ENCODE data around the gene TMEM132A.

Gene TMEM132A

DNA sequence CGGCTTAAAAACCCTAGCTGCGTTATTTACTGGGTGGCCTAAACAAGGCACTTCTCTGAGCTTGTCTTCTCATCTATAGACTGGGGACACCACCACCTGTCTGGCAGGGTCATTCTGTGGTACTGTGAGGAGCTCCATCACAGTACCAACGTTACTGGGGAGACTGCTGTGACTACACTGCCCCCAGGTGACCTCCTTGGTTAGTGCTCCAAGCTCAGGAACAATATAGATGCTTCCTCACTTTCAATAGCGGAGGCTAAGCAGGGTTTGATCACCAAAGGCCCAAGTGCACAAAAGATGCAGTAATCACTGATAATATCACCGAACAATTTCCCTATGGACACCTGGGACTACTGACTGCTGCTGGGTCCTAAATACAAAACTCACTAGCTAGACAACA is 36.7 kb upstream of the TMEM132A start:
- no peak overlapping the region for H4K12ac ChIP-seq (ENCODE audit: low read depth, low read length)
- no peak overlapping the region for H3K18ac ChIP-seq (ENCODE audit: low read length)
- H4K8ac ChIP-seq (ENCODE audit: low read depth, low read length): no peak overlapping the region
- H3K36me3 ChIP-seq (ENCODE audit: control insufficient read depth in 1 of 2, insufficient read depth in 2 of 2, low read length in 2 of 2): peaks cover 5 to 8% of the 10 kb centered on the region in 2 experiments
- H2AFZ ChIP-seq (ENCODE audit: insufficient read depth, low read length, poor library complexity): no peak overlapping the region
- no peak overlapping the region for H2BK12ac ChIP-seq (ENCODE audit: low read length)
- H3K4ac ChIP-seq (ENCODE audit: low read depth, low read length): no peak overlapping the region
- H3K4me1 ChIP-seq (ENCODE audit: control insufficient read depth in 1 of 2, insufficient read depth in 2 of 2, low read length in 2 of 2): peaks cover 2 to 10% of the 10 kb centered on the region in 2 experiments
- no CpG with 5 or more reads among the region's 5 CpGs for WGBS (ENCODE audit: extremely low coverage, insufficient coverage, insufficient read length)
- H3K4me3 ChIP-seq (ENCODE audit: low read depth, low read length): no peak overlapping the region
- peak; percentile 25 to 47 for DNase-seq
- no peak overlapping the region for H3K4me2 ChIP-seq (ENCODE audit: low read length)
- H3K14ac ChIP-seq (ENCODE audit: low read length): no peak overlapping the region
- no peak overlapping the region for H2BK5ac ChIP-seq (ENCODE audit: low read depth, low read length, poor library complexity)
- H3K9me3 ChIP-seq (ENCODE audit: insufficient read depth, low read depth, low read length): no peaks in the 10 kb centered on the region
- H3K9ac ChIP-seq (ENCODE audit: low read length): no peak overlapping the region
- no peak overlapping the region for H3K23ac ChIP-seq (ENCODE audit: low read length)
- H3K79me2 ChIP-seq (ENCODE audit: control insufficient read depth, insufficient read depth, low read length, poor library complexity): no peaks in the 10 kb centered on the region
- no peaks in the 10 kb centered on the region for H3K79me1 ChIP-seq (ENCODE audit: low read length)
- H2AK5ac ChIP-seq (ENCODE audit: low read length): no peak overlapping the region
- H4K91ac ChIP-seq (ENCODE audit: low read depth, low read length): no peak overlapping the region
- no peaks in the 10 kb centered on the region for H3K27me3 ChIP-seq (ENCODE audit: insufficient read depth, low read length)
- no peak overlapping the region for H2BK120ac ChIP-seq (ENCODE audit: insufficient read depth, low read length, poor library complexity)
- H3K27ac ChIP-seq (ENCODE audit: low read depth, low read length): no peak overlapping the region

DNA sequence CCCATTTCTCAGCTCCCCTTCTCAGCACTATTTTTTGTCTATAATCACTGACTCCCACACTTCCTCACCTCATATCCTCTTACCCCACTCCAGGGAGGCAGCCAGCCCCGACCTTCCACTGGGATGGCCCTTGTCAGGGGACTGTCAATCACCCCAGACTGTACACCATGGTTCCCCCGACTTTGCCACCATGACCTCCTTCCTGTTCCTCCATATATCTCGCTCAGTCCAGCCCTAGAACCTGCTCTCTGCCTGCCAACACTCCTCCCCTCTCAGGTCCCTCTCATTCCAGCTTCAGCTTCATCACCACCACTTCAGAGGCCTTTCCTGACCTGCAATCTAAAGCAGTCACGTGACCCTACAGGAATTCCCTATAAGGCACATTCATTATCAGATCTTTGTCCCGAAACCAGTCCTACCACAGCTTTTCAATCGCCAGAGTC is 34.4 kb upstream of the TMEM132A start:
- Histone ChIP-seq H3K79me2 (ENCODE audit: control insufficient read depth, insufficient read depth, low read length, poor library complexity) (no peaks in the 10 kb centered on the region), H3K9ac (ENCODE audit: low read length) (no peak overlapping the region), H3K27me3 (ENCODE audit: insufficient read depth, low read length) (no peaks in the 10 kb centered on the region), H4K12ac (ENCODE audit: low read depth, low read length) (no peak overlapping the region), H2BK5ac (ENCODE audit: low read depth, low read length, poor library complexity) (no peak overlapping the region), H4K91ac (ENCODE audit: low read depth, low read length) (no peak overlapping the region), H3K27ac (ENCODE audit: low read depth, low read length) (no peak overlapping the region), H3K4ac (ENCODE audit: low read depth, low read length) (no peak overlapping the region), H4K8ac (ENCODE audit: low read depth, low read length) (peak overlapping the region; percentile 36), H2AFZ (ENCODE audit: insufficient read depth, low read length, poor library complexity) (no peak overlapping the region), H2BK120ac (ENCODE audit: insufficient read depth, low read length, poor library complexity) (no peak overlapping the region), H3K4me2 (ENCODE audit: low read length) (no peak overlapping the region), H3K9me3 (ENCODE audit: insufficient read depth, low read depth, low read length) (no peaks in the 10 kb centered on the region), H2BK12ac (ENCODE audit: low read length) (no peak overlapping the region), H3K23ac (ENCODE audit: low read length) (no peak overlapping the region), H3K36me3 (ENCODE audit: control insufficient read depth in 1 of 2, insufficient read depth in 2 of 2, low read length in 2 of 2) (peaks cover 6 to 19% of the 10 kb centered on the region in 2 experiments), H3K14ac (ENCODE audit: low read length) (no peak overlapping the region), H3K4me3 (ENCODE audit: low read depth, low read length) (no peak overlapping the region), H3K79me1 (ENCODE audit: low read length) (no peaks in the 10 kb centered on the region), H2AK5ac (ENCODE audit: low read length) (no peak overlapping the region), H3K4me1 (ENCODE audit: control insufficient read depth in 1 of 2, insufficient read depth in 2 of 2, low read length in 2 of 2) (peaks cover 2 to 10% of the 10 kb centered on the region in 2 experiments), H3K18ac (ENCODE audit: low read length) (no peak overlapping the region)
- peak in 1 of 2 donors; percentile 59 for DNase-seq
- WGBS (ENCODE audit: extremely low coverage, insufficient coverage, insufficient read length): no CpG with 5 or more reads among the region's 6 CpGs

DNA sequence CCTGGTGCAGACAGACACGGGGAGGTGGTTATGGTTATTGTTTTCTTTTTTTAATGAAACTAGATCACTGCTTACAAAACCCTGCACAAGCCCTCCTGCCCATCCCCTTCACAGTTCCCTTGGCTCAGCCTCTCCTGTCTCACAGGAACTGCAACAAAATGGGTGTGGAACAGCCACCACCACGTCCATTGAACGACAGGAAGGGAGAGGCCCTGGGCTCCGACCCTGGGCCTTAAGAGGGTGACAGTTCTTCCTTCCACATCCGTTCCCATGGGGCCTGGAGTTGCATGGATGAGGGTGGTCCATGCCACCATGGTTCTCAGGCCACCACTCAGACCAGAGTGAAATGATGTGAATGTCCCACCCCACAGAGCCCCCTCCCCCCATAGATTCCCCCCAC is 33.6 kb upstream of the TMEM132A start:
- H2AFZ ChIP-seq (ENCODE audit: insufficient read depth, low read length, poor library complexity): no peak overlapping the region
- H3K4me1 ChIP-seq (ENCODE audit: control insufficient read depth in 1 of 2, insufficient read depth in 2 of 2, low read length in 2 of 2): peaks cover 2 to 10% of the 10 kb centered on the region in 2 experiments
- no peak overlapping the region for H3K4ac ChIP-seq (ENCODE audit: low read depth, low read length)
- no peak overlapping the region for H4K12ac ChIP-seq (ENCODE audit: low read depth, low read length)
- no CpG with 5 or more reads among the region's 5 CpGs for WGBS (ENCODE audit: extremely low coverage, insufficient coverage, insufficient read length)
- no peak overlapping the region for H3K9ac ChIP-seq (ENCODE audit: low read length)
- H3K4me3 ChIP-seq (ENCODE audit: low read depth, low read length): no peak overlapping the region
- no peak overlapping the region for H3K23ac ChIP-seq (ENCODE audit: low read length)
- H4K91ac ChIP-seq (ENCODE audit: low read depth, low read length): no peak overlapping the region
- no peak overlapping the region for H4K8ac ChIP-seq (ENCODE audit: low read depth, low read length)
- no peak overlapping the region for H2AK5ac ChIP-seq (ENCODE audit: low read length)
- no peaks in the 10 kb centered on the region for H3K27me3 ChIP-seq (ENCODE audit: insufficient read depth, low read length)
- no peak overlapping the region for H3K14ac ChIP-seq (ENCODE audit: low read length)
- no peak overlapping the region for H2BK12ac ChIP-seq (ENCODE audit: low read length)
- no peaks in the 10 kb centered on the region for H3K79me2 ChIP-seq (ENCODE audit: control insufficient read depth, insufficient read depth, low read length, poor library complexity)
- DNase-seq: no peak
- H3K18ac ChIP-seq (ENCODE audit: low read length): no peak overlapping the region
- no peak overlapping the region for H3K27ac ChIP-seq (ENCODE audit: low read depth, low read length)
- H2BK120ac ChIP-seq (ENCODE audit: insufficient read depth, low read length, poor library complexity): no peak overlapping the region
- H2BK5ac ChIP-seq (ENCODE audit: low read depth, low read length, poor library complexity): no peak overlapping the region
- no peaks in the 10 kb centered on the region for H3K9me3 ChIP-seq (ENCODE audit: insufficient read depth, low read depth, low read length)
- H3K79me1 ChIP-seq (ENCODE audit: low read length): no peaks in the 10 kb centered on the region
- peaks cover 6 to 25% of the 10 kb centered on the region in 2 experiments for H3K36me3 ChIP-seq (ENCODE audit: control insufficient read depth in 1 of 2, insufficient read depth in 2 of 2, low read length in 2 of 2)
- no peak overlapping the region for H3K4me2 ChIP-seq (ENCODE audit: low read length)

DNA sequence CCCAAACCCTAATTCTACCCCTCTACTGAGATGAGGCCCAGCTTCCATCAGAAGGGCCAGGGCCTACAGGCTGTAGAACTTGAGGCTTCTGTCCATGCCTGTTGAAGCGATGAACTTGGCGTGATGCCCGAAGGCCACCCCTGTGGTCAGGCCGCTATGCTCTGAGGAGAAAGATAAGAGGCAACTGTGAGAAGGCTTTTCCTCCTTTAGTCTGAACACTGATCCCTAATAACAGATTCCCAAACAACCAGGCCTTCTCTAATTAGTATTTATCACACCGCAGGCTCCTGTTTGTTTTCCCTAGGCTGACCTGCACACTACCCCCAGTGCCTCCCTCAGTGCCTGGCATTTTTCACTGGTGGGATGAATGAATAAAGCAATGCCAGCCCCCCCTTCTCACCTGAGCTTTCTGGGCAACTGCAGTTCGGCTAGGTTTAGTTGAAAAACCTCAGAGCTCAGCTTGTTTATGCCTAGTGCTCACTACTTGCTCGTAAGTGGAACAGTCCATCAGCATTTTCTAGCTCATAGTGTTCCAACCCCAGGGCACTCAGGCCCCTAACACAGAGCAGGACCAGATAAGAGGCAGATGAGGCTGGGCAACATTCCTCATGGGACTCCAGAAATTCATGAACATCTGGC is 33.0 kb upstream of the TMEM132A start:
- Histone ChIP-seq H3K27ac (ENCODE audit: low read depth, low read length) (no peak overlapping the region), H2AFZ (ENCODE audit: insufficient read depth, low read length, poor library complexity) (no peak overlapping the region), H4K12ac (ENCODE audit: low read depth, low read length) (no peak overlapping the region), H3K14ac (ENCODE audit: low read length) (no peak overlapping the region), H4K91ac (ENCODE audit: low read depth, low read length) (no peak overlapping the region), H3K9me3 (ENCODE audit: insufficient read depth, low read depth, low read length) (no peaks in the 10 kb centered on the region), H3K18ac (ENCODE audit: low read length) (no peak overlapping the region), H4K8ac (ENCODE audit: low read depth, low read length) (no peak overlapping the region), H3K4ac (ENCODE audit: low read depth, low read length) (no peak overlapping the region), H3K9ac (ENCODE audit: low read length) (no peak overlapping the region), H3K79me1 (ENCODE audit: low read length) (no peaks in the 10 kb centered on the region), H2BK12ac (ENCODE audit: low read length) (no peak overlapping the region), H3K27me3 (ENCODE audit: insufficient read depth, low read length) (no peaks in the 10 kb centered on the region), H3K36me3 (ENCODE audit: control insufficient read depth in 1 of 2, insufficient read depth in 2 of 2, low read length in 2 of 2) (peaks cover 8 to 27% of the 10 kb centered on the region in 2 experiments), H3K4me3 (ENCODE audit: low read depth, low read length) (no peak overlapping the region), H2AK5ac (ENCODE audit: low read length) (no peak overlapping the region), H3K4me1 (ENCODE audit: control insufficient read depth in 1 of 2, insufficient read depth in 2 of 2, low read length in 2 of 2) (peaks cover 2 to 10% of the 10 kb centered on the region in 2 experiments), H3K4me2 (ENCODE audit: low read length) (no peak overlapping the region), H2BK5ac (ENCODE audit: low read depth, low read length, poor library complexity) (no peak overlapping the region), H3K79me2 (ENCODE audit: control insufficient read depth, insufficient read depth, low read length, poor library complexity) (no peaks in the 10 kb centered on the region), H3K23ac (ENCODE audit: low read length) (no peak overlapping the region), H2BK120ac (ENCODE audit: insufficient read depth, low read length, poor library complexity) (no peak overlapping the region)
- DNase-seq: no peak
- WGBS (ENCODE audit: extremely low coverage, insufficient coverage, insufficient read length): no CpG with 5 or more reads among the region's 7 CpGs

All from trophoblast cell (in vitro differentiated cells and primary cell).